ENCODE measurements around the gene PTPRH. TPM values are rescaled to one million over a fixed set of nuclear protein-coding genes. Genes with fewer than 3 reads are reported as not detected.

The PTPRH gene
- polyA plus RNA-seq, 1 of the 3 experiments (the other 2 are of a cell fraction): 1.1 TPM

DNA sequence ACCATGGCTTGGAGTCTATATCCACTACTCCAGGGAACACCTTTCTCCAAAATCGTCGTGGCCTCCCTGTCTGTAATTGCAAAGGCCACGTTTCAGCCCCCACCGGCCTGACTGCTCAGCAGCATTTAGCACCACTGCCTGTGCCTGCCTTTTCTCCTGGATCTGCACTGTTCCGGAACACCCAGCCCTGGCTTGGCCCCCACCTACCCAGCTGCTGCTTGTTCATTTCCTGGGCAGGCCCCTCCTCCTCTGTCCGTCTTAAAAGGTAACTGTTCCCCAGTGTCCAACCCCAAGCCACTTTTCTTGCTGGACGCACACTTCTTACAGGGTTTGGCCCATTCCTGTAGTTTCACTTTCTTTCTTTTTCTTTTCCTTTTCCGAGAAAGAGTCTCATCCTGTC lies 20.7 kb downstream of the PTPRH start:
- no peaks in the 10 kb centered on the region for H3K4me1 ChIP-seq (ENCODE audit: control insufficient read depth in 1 of 2, insufficient read depth in 2 of 2, low read depth in 1 of 2, low read length in 1 of 2)
- no peak overlapping the region for H3K9ac ChIP-seq
- no peak overlapping the region for H3K4me2 ChIP-seq
- H2AFZ ChIP-seq (ENCODE audit: low read depth): no peak overlapping the region
- no peaks in the 10 kb centered on the region for H3K79me2 ChIP-seq (ENCODE audit: insufficient read depth)
- no peaks in the 10 kb centered on the region for H3F3A ChIP-seq (replicated peaks; ENCODE audit: insufficient read depth)
- H3K4me3 ChIP-seq (ENCODE audit: low read depth in 2 of 2, low read length in 1 of 2): no peak overlapping the region
- H3K27ac ChIP-seq (ENCODE audit: low read depth in 2 of 2, low read length in 1 of 2): peak overlapping the region in 1 of 2 experiments; percentile 46; a peak in 1 of 4 replicates
- DNase-seq: no peak
- peaks cover 5% of the 10 kb centered on the region; the same call in 1 of the 2 replicates for H3K27me3 ChIP-seq (ENCODE audit: insufficient read depth)
- CTCF ChIA-PET: interaction anchor here (1.6 kb wide), 1 partner anchor 8 kb away, joined by 5 read pairs; the partner anchor contains the start of gene SYT5
- H3K9me3 ChIP-seq: no peaks in the 10 kb centered on the region
- no peaks in the 10 kb centered on the region for H4K20me1 ChIP-seq (ENCODE audit: insufficient read depth)
- 92% methylated on average over 8 of the region's 8 CpGs for whole genome bisulfite sequencing (ENCODE audit: low lambda C conversion rate)
- H3K36me3 ChIP-seq (replicated peaks in 1 of 2; ENCODE audit: control insufficient read depth in 1 of 2, insufficient read depth in 2 of 2, low read length in 1 of 2): no peaks in the 10 kb centered on the region
- no peaks in the 10 kb centered on the region for H3K9me2 ChIP-seq
- TF ChIP-seq, protein P1, sequence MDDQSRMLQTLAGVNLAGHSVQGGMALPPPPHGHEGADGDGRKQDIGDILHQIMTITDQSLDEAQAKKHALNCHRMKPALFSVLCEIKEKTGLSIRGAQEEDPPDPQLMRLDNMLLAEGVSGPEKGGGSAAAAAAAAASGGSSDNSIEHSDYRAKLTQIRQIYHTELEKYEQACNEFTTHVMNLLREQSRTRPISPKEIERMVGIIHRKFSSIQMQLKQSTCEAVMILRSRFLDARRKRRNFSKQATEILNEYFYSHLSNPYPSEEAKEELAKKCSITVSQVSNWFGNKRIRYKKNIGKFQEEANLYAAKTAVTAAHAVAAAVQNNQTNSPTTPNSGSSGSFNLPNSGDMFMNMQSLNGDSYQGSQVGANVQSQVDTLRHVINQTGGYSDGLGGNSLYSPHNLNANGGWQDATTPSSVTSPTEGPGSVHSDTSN (IDR thresholded peaks at IDR 0.05): no peak
- TF ChIP-seq, protein P2, sequence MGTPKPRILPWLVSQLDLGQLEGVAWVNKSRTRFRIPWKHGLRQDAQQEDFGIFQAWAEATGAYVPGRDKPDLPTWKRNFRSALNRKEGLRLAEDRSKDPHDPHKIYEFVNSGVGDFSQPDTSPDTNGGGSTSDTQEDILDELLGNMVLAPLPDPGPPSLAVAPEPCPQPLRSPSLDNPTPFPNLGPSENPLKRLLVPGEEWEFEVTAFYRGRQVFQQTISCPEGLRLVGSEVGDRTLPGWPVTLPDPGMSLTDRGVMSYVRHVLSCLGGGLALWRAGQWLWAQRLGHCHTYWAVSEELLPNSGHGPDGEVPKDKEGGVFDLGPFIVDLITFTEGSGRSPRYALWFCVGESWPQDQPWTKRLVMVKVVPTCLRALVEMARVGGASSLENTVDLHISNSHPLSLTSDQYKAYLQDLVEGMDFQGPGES (IDR thresholded peaks at IDR 0.05; ENCODE audit: low read depth, low read length): no peak
- TF ChIP-seq RCOR1 (IDR thresholded peaks at IDR 0.05; ENCODE audit: low read length): no peak
- no peak for TF ChIP-seq TAF1 (IDR thresholded peaks at IDR 0.05; ENCODE audit: borderline replicate concordance, low read depth, low read length)
- no peak for TF ChIP-seq EP300 (IDR thresholded peaks at IDR 0.05; ENCODE audit: borderline replicate concordance in 1 of 2, low read depth in 1 of 2, low read length in 1 of 2)
- TF ChIP-seq NFIC (IDR thresholded peaks at IDR 0.05; ENCODE audit: borderline replicate concordance): no peak
- TF ChIP-seq, protein P3, sequence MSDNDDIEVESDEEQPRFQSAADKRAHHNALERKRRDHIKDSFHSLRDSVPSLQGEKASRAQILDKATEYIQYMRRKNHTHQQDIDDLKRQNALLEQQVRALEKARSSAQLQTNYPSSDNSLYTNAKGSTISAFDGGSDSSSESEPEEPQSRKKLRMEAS (IDR thresholded peaks at IDR 0.05; ENCODE audit: low read depth): no peak
- no peak for TF ChIP-seq RXRA (IDR thresholded peaks at IDR 0.05; ENCODE audit: borderline replicate concordance, low read depth)
- no peak for TF ChIP-seq YY1 (IDR thresholded peaks at IDR 0.05; ENCODE audit: low read depth)
- TF ChIP-seq JUND (IDR thresholded peaks at IDR 0.05): no peak
- TF ChIP-seq FOXM1 (IDR thresholded peaks at IDR 0.05; ENCODE audit: low read depth): no peak
- TF ChIP-seq, protein P4, sequence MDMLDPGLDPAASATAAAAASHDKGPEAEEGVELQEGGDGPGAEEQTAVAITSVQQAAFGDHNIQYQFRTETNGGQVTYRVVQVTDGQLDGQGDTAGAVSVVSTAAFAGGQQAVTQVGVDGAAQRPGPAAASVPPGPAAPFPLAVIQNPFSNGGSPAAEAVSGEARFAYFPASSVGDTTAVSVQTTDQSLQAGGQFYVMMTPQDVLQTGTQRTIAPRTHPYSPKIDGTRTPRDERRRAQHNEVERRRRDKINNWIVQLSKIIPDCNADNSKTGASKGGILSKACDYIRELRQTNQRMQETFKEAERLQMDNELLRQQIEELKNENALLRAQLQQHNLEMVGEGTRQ (IDR thresholded peaks at IDR 0.05; ENCODE audit: borderline replicate concordance, low read depth, low read length): no peak
- TF ChIP-seq, protein P5, sequence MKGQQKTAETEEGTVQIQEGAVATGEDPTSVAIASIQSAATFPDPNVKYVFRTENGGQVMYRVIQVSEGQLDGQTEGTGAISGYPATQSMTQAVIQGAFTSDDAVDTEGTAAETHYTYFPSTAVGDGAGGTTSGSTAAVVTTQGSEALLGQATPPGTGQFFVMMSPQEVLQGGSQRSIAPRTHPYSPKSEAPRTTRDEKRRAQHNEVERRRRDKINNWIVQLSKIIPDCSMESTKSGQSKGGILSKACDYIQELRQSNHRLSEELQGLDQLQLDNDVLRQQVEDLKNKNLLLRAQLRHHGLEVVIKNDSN (IDR thresholded peaks at IDR 0.05; ENCODE audit: borderline replicate concordance, low read depth): no peak
- POLR2A ChIA-PET: no interaction called here

DNA sequence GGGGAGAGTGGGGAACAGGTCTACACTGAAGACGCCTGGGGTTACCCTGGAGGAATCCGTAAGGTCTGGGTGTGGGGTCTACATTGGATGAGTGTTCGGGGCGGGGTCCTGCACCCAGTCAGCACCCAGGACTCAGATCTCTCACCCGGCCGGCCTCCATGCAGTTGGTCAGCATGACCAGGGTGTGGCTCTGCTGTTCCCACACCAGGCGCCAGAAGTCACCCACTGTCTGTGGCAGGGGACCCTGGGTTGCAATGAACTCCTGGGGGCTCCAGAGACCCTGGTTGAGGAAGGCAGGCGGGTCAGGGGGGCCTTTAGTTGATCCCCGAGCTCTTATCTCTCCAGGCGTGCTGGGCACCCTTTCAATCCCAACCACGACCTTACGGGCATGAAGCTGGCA lies 23.2 kb downstream of the PTPRH start:
- peaks cover 11% of the 10 kb centered on the region for H3K27me3 ChIP-seq (ENCODE audit: insufficient read depth)
- no peaks in the 10 kb centered on the region for H3K4me1 ChIP-seq (ENCODE audit: control insufficient read depth in 1 of 2, insufficient read depth in 2 of 2, low read depth in 1 of 2, low read length in 1 of 2)
- H2AFZ ChIP-seq (ENCODE audit: low read depth): no peak overlapping the region
- no peak overlapping the region for H3K4me3 ChIP-seq (ENCODE audit: low read depth in 2 of 2, low read length in 1 of 2)
- no peaks in the 10 kb centered on the region for H3K9me2 ChIP-seq
- POLR2A ChIA-PET: no interaction called here
- CTCF ChIA-PET: no interaction called here
- H3F3A ChIP-seq (replicated peaks; ENCODE audit: insufficient read depth): no peaks in the 10 kb centered on the region
- DNase-seq: no peak
- H4K20me1 ChIP-seq (ENCODE audit: insufficient read depth): no peaks in the 10 kb centered on the region
- no peaks in the 10 kb centered on the region for H3K9me3 ChIP-seq
- no peak overlapping the region for H3K9ac ChIP-seq
- 80% methylated on average over 5 of the region's 12 CpGs for whole genome bisulfite sequencing (ENCODE audit: low lambda C conversion rate)
- H3K27ac ChIP-seq (ENCODE audit: low read depth in 2 of 2, low read length in 1 of 2): no peak overlapping the region
- no peaks in the 10 kb centered on the region for H3K36me3 ChIP-seq (replicated peaks in 1 of 2; ENCODE audit: control insufficient read depth in 1 of 2, insufficient read depth in 2 of 2, low read length in 1 of 2)
- H3K4me2 ChIP-seq: no peak overlapping the region
- no peaks in the 10 kb centered on the region for H3K79me2 ChIP-seq (ENCODE audit: insufficient read depth)
- TF ChIP-seq RXRA (IDR thresholded peaks at IDR 0.05; ENCODE audit: borderline replicate concordance, low read depth) (no peak), EZH2phosphoT487 (IDR thresholded peaks at IDR 0.05; ENCODE audit: borderline replicate concordance, low read depth) (no peak), ELF1 (IDR thresholded peaks at IDR 0.05) (no peak), SIN3A (IDR thresholded peaks at IDR 0.05; ENCODE audit: borderline replicate concordance, low read depth, low read length) (no peak), SMC3 (IDR thresholded peaks at IDR 0.05; ENCODE audit: low read depth, low read length) (no peak), EP300 (IDR thresholded peaks at IDR 0.05; ENCODE audit: borderline replicate concordance in 1 of 2, low read depth in 1 of 2, low read length in 1 of 2) (no peak), TEAD4 (IDR thresholded peaks at IDR 0.05; ENCODE audit: borderline replicate concordance, insufficient read depth) (no peak), NFIC (IDR thresholded peaks at IDR 0.05; ENCODE audit: borderline replicate concordance) (no peak), MEF2A (IDR thresholded peaks at IDR 0.05; ENCODE audit: borderline replicate concordance, low read depth) (no peak), FOSL2 (IDR thresholded peaks at IDR 0.05; ENCODE audit: borderline replicate concordance, low read depth) (no peak)
- TF ChIP-seq, protein P4 (IDR thresholded peaks at IDR 0.05; ENCODE audit: borderline replicate concordance, low read depth, low read length): no peak
- TF ChIP-seq, protein P1 (IDR thresholded peaks at IDR 0.05): no peak

Data from SK-N-SH (cell line).